Measurements from ENCODE around the gene CASP2. TPM values are rescaled to one million over a fixed set of nuclear protein-coding genes. Genes with fewer than 3 reads are reported as not detected.

Gene CASP2
- total and polyA plus RNA-seq, 7 donors: 1.4 to 7.6 (median 4.3) TPM

- peak overlapping the region; percentile 86 for H3K27ac ChIP-seq
These were observed 43.1 kb downstream of the CASP2 start for GRCh38 chr7:143331179-143331801.

DNA sequence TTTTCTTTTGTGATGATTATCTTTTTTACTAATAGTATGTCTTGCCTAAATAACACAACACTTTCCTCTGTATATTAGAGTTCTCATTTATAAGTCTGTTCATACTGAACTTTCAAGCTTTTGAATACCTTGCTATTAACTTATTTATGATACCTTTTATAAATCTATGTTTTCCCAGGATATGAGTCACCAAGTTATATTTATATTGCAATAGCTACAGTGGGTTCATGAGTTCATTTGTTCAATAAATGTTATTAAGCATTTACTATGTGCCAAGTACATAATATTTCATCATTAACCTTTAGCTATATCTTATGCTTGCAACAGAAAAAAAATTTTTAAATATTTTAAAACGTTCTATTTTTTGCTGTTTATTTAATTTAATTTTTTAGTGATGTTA, 46.1 kb downstream of the CASP2 start:
- Histone ChIP-seq H3K9me3 (no peaks in the 10 kb centered on the region), H3K4me1 (peaks cover 23% of the 10 kb centered on the region), H3K27me3 (ENCODE audit: insufficient read depth in 3 of 3, low read length in 2 of 3) (no peaks in the 10 kb centered on the region), H3K4me3 (no peak overlapping the region), H3K36me3 (ENCODE audit: insufficient read depth in 1 of 2, low read depth in 1 of 2) (peaks cover 0 to 46% of the 10 kb centered on the region in 2 donors), H3K27ac (peak overlapping the region; percentile 86)
- no peak for DNase-seq
- intact Hi-C loops (cut with DNase I): no loop called here
- WGBS, 3 donors: 39 to 52% (median 44%) methylated on average over 1 of the region's 1 CpG
- no peak for ATAC-seq
- no peak for TF ChIP-seq CTCF (IDR thresholded peaks at IDR 0.05)

More at GRCh38 chr7:143331179-143331801, 43.1 kb downstream of the CASP2 start:
- H3K4me1 ChIP-seq: peaks cover 23% of the 10 kb centered on the region
- intact Hi-C loops (cut with DNase I): no loop called here
- ATAC-seq (peak; percentile 89 to 98 (median 94)), DNase-seq (peak in 1 of 2 donors; percentile 77)
- TF ChIP-seq CTCF (IDR thresholded peaks at IDR 0.05): no peak
- H3K27me3 ChIP-seq (ENCODE audit: insufficient read depth in 3 of 3, low read length in 2 of 3): no peaks in the 10 kb centered on the region
- peaks cover 0 to 23% of the 10 kb centered on the region in 2 donors for H3K36me3 ChIP-seq (ENCODE audit: insufficient read depth in 1 of 2, low read depth in 1 of 2)
- H3K9me3 ChIP-seq: no peaks in the 10 kb centered on the region
- WGBS, 3 donors: 40 to 62% (median 40%) methylated on average over 8 of the region's 8 CpGs
- H3K4me3 ChIP-seq: no peak overlapping the region

DNA sequence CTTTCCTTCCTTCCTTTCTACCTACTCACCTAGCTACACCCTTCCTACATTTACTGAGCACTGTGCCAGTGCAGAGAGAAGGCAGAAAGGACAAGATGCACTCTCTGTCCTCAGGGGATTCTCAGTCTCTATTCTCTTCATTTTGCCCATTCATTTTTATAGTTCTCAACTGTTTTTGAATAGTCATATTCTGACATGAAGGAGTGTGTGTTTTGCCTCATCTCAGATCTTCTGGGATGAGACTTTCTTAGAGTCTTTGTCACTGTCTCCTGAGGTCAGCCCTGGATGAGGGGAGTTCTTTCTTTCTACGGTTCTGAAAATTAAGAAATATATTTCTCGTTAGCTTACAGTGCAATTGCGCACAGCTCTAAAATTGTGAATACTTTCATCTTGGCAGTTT, 49.1 kb downstream of the CASP2 start:
- 79 to 91% (median 85%) methylated on average over 3 of the region's 3 CpGs for WGBS, 3 donors
- Histone ChIP-seq H3K4me3 (no peak overlapping the region), H3K27me3 (ENCODE audit: insufficient read depth in 3 of 3, low read length in 2 of 3) (no peaks in the 10 kb centered on the region), H3K36me3 (ENCODE audit: insufficient read depth in 1 of 2, low read depth in 1 of 2) (peaks cover 0 to 74% of the 10 kb centered on the region in 2 donors), H3K9me3 (no peaks in the 10 kb centered on the region), H3K27ac (no peak overlapping the region), H3K4me1 (peaks cover under 1% of the 10 kb centered on the region)
- ATAC-seq (no peak), DNase-seq (no peak)
- no peak for TF ChIP-seq CTCF (IDR thresholded peaks at IDR 0.05)
- intact Hi-C loops (cut with DNase I): loop anchor here in 1 of 2 donors (5.0 kb wide), 1 partner anchor 40 kb away; no protein-coding TSS in a partner anchor

GRCh38 chr7:143341842-143342241, 53.7 kb downstream of the CASP2 start:
- intact Hi-C loops (cut with DNase I): no loop called here
- H3K4me1 ChIP-seq: no peaks in the 10 kb centered on the region
- no peaks in the 10 kb centered on the region for H3K27me3 ChIP-seq (ENCODE audit: insufficient read depth in 3 of 3, low read length in 2 of 3)
- WGBS, 3 donors: 84 to 87% (median 86%) methylated on average over 8 of the region's 8 CpGs
- H3K9me3 ChIP-seq: no peaks in the 10 kb centered on the region
- DNase-seq (no peak), ATAC-seq (no peak)
- no peak overlapping the region for H3K27ac ChIP-seq
- TF ChIP-seq CTCF (IDR thresholded peaks at IDR 0.05): no peak
- no peak overlapping the region for H3K4me3 ChIP-seq
- H3K36me3 ChIP-seq (ENCODE audit: insufficient read depth in 1 of 2, low read depth in 1 of 2): peaks cover 0 to 83% of the 10 kb centered on the region in 2 donors

DNA sequence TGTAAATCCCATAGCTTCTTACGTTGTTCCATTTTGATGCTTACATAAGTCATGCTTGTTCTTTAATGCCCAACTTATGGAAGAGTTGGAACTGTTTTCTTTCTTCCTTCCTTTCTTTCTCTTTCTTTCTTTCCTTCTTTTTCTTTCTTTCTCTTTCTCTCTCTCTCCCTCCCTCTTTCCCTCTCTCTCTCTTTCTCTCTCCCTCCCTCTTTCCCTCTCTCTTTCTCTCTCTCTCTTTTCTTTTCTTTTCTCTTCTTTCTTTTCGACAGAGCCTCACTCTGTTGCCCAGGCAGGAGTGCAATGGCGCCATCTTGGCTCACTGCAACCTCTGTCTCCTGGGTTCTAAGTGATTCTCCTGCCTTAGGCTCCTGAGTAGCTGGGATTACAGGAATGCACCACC, 55.4 kb downstream of the CASP2 start:
- intact Hi-C loops (cut with DNase I): no loop called here
- no peaks in the 10 kb centered on the region for H3K9me3 ChIP-seq
- no peak overlapping the region for H3K4me3 ChIP-seq
- TF ChIP-seq CTCF (IDR thresholded peaks at IDR 0.05): no peak
- H3K4me1 ChIP-seq: no peaks in the 10 kb centered on the region
- no peaks in the 10 kb centered on the region for H3K27me3 ChIP-seq (ENCODE audit: insufficient read depth in 3 of 3, low read length in 2 of 3)
- H3K36me3 ChIP-seq (ENCODE audit: insufficient read depth in 1 of 2, low read depth in 1 of 2): peaks cover 0 to 68% of the 10 kb centered on the region in 2 donors
- 88 to 92% (median 91%) methylated on average over 3 of the region's 3 CpGs for WGBS, 3 donors
- DNase-seq (no peak), ATAC-seq (no peak)
- no peak overlapping the region for H3K27ac ChIP-seq

All from psoas muscle (tissue), 8 donors.